HT-29 (cell line): Measurements from ENCODE around the gene HOXB9. TPM values are rescaled to one million over a fixed set of nuclear protein-coding genes. Genes with fewer than 3 reads are reported as not detected.
A peak's percentile ranks its signal among the peaks of the same experiment; 100 is the strongest.

Source experiments
- DNase-seq: peaks from one replicate; pipeline ENCODE4 v3.0.0-alpha.2; 2015; ENCODE audit warnings: low spot score
- total RNA-seq: library from RNA; depleted of rRNA; stranded (reverse); fragments of >200 nt; shearing (Covaris generic); gene quantifications from 2 replicates; pipeline ENCODE4 v1.2.3, GENCODE V29; 2014

HOXB9 gene
- total RNA-seq, 1 experiment from 2014 or later, result 188 TPM

DNA sequence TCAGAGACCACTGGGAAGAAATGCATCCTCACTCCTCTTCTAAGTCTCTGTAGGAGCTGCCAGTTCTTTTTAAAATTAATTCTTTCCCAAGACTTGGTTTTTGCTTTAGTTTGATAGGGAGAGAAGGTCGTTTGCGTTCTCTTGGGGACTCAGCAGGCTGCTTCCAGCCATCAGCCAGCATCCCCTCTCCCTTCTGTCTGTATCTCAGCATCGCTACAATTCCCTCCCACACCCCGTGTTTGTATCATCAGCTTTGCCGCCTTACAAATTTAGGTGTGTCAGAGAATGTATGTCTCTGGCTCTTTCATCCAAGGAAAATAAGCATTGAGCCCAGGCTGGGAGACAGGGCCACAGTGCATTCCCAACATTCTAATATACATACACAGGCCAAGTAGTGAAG is 26.8 kb downstream of the HOXB9 start:
- no peak for DNase-seq

- DNase-seq, result peak; percentile 71
Observed at GRCh38 chr17:48598736-48599135, 27.4 kb downstream of the HOXB9 start.

GRCh38 chr17:48597778-48598631 is 28.2 kb downstream of the HOXB9 start:
- DNase-seq, result peak; percentile 85

- no peak for DNase-seq
Observed at GRCh38 chr17:48597528-48597777, 28.7 kb downstream of the HOXB9 start.

- peak; percentile 75 for DNase-seq
Observed at GRCh38 chr17:48596735-48597527, 29.2 kb downstream of the HOXB9 start.

DNA sequence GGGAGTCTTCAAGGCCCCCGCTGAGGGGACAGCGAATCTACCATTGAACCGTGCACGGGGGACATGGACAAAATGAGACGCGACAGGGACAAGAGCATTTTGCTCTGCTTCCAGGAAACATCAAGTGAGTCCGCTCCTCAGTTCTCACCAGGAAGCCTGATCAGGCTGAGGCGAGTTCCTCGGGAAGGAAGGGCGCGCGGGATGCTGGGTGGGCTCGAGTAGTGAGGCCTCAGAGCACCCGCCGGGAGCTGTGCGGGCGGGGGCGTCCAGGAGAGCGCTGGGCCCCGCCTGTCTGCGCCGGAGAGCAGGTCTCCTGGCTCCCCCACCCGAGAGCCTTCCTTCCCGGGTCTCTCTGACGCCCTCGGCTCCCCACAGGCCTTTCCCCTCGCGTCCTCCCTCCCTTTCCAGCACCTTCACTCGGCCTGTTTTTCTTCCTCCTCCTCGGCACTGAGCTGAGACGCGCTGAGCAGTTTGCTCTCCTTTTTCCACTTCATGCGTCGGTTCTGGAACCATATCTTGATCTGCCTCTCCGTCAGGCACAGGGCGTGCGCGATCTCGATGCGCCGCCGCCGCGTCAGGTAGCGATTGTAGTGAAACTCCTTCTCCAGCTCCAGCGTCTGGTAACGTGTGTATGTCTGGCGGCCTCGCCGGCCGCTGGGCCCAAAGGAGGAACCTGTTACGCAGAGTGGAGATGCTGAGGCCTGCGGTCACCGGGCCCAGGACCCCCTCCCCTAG is 30.0 kb downstream of the HOXB9 start:
- peak; percentile 76 for DNase-seq

DNA sequence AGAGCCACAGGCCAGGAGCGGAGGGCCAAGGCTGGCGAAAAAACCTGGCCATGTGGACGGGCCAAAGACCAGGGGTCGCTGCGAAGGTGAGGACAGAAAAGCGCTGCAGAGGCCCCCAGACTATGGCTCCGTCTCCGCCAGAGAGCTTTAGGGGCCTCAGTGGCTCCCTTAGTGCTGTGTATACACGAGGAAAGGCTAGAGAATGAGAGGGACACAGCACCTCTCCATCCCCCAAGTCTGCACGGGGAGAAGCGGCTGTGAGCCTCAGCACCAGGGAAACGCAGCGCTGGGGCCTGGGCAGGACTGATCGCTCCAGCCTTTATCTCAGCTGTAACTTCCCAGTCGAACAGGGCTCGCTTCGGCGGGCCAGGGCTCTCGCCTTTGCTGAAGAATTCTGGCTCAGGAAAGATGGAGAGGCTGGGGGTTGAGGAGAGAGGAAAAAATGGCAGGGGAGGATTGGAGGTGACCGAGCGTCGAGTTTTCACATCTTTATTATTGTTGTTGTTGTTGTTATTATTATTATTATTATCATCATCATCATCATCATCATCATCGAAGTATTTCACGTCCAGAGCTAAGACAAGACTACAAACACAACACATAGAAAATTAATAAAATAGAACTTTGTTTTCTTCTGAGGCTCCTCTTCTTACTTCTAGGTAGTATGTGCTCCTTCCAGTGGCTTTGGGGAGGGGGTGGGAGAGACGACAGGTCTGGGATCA is 30.7 kb downstream of the HOXB9 start:
- DNase-seq, result no peak

DNA sequence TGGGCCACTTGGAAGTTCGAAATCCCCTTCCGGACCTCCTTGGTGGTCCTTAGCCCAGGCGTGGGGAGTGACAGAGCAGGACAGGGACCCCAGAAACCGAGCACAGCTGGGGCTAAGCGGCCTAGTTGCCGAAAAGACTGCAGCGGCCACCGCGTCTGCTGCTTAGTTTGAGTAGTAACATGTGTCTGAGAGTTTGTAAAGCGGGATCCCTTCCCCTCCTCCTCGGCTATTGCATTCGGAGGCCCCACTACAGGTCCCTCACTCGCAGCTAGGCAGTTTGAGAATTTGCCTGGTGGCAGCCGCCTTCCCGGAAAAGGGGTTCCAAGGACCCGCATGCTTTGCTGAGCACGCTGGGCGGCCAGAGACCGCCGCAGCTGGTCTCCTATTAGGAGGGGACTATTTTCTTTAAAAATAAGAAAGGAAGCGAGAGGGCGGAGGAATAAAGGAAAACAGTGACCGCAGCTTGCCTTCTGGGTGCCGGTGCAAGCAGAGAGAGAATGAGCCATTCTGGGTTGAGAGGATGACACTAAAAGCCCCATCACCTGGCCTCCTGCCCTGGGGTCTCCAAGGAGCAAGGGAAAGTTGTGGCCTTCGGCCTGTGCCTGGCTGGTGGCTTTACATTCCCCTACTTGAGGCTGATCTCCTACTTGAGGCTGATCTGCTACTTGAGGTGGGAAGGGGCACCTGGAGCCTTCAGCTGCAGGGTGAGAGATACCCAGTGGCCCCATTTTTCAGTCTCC is 31.4 kb downstream of the HOXB9 start:
- DNase-seq, result peak; percentile 72

GRCh38 chr17:48593840-48594537 is 32.2 kb downstream of the HOXB9 start:
- no peak for DNase-seq

DNA sequence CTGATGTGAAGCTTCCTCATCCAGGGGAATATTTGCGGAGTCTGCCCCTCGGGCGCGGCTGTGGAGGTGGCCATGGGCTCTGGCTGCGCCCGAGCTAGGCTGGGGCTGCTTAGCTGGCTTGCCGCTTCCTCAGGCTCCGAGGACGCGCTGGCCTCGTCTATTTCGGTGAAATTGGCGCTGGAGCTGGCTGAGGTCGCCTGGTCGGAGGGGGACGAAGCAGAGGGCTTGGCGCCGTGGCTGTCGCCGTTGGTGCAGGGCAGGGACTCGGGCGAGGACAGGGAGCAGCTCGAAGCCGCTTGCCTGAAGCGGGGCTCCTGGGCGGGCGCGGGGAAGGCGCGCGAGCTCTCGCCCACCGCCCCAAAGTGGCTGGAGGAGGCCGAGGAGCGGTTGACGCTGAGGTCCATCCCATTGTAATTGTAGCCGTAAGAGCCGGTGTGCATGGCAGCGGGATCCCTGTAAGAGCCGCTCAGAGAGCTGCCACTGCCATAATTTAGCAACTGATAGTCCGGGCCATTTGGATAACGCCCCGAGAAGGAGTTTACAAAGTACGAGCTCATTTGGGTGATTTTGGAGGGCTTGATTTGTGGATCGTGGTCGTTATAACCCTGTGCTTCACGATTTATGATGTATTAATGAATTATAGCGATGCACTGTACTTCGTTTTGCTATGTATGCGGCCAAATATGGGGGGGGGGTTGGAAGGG is 32.9 kb downstream of the HOXB9 start, which contains the start of gene HOXB5:
Gene HOXB5, minus strand, starts transcription at position 654 of the 704 bp plus-strand sequence. Its CDS starts 97 bp downstream, at position 557.
- DNase-seq, result no peak

DNA sequence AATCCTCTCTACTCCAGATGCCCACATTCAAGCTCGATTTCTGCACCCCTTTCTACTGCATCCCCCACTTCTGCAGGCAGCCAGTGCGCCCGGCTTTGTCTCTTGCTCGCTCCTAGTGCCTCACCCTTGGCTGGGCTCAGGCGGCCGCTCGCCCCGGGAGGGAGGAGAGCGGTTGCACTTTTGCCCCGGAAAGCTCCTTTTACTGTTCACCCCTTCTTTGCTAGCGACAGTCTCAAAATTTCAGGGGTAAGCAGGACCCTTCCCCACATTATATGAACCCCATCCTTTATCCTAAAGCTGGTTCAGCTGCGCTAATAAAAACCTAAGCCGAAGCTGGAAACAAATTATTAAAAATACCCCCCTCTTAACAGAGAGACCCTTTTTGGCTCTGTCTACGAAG is 33.6 kb downstream of the HOXB9 start:
- DNase-seq, result peak; percentile 64

- DNase-seq, result no peak
Observed at GRCh38 chr17:48592057-48592514, 34.1 kb downstream of the HOXB9 start.

- peak; percentile 69 for DNase-seq
Observed at GRCh38 chr17:48591255-48592056, 34.7 kb downstream of the HOXB9 start.

GRCh38 chr17:48590607-48591161 is 35.5 kb downstream of the HOXB9 start:
- peak; percentile 70 for DNase-seq

- peak; percentile 71 for DNase-seq
Observed at GRCh38 chr17:48589831-48590606, 36.1 kb downstream of the HOXB9 start, which contains the start of gene HOXB3. Gene HOXB3 (minus strand): TSS chr17:48590241. CDS start chr17:48552474, 37,767 bp downstream.

DNA sequence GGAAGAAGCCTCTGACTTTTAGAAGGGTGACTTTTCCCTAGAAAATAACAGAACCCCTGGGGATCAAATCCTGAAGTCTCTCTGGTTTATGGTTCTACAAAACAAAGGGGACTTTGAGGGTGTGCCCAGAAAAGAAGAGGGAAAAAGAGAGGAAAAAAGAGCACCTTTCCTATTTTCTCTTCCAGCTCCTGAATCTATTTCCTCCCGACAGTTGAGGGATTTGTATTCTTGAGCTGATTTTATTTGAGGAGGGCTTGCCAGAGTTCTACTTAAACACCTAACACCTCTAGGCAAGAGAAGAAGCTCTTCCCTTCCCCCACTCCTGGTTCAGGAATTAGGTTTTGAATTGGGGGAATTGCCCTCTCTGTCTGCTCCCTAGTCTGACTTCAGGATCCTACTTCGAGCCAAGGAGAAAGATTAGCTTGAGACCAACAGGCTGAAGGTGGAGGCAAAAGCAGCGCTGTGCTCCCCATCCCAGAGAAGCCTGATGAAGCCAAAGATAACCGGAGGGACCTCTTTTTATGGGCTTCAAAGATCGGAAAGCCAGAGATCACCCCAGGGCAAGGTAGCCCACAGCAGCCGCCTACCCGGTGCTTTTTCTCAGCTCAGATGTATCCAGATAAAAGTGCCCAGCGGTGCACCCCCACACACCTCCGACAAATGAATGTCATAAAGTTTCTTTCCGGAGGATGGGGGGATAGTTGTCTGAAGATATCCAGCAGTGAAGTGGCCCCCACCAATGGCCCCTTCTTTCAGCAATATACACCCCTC is 36.9 kb downstream of the HOXB9 start:
- peak; percentile 75 for DNase-seq
